IPS-18a (cell line): Measurements from ENCODE around the gene MVB12B.

ENCODE experiments used
- H3K27ac ChIP-seq: one replicate; pipeline ENCODE4 v1.5.1; 2013; ENCODE audit warnings: low read length
- H3K27me3 ChIP-seq: one replicate; pipeline ENCODE4 v1.6.1; 2013; ENCODE audit warnings: mild to moderate bottlenecking, low read length; ENCODE audit not compliant: control insufficient read depth, insufficient read depth
- H3K36me3 ChIP-seq: one replicate; pipeline ENCODE4 v1.6.1; 2013; ENCODE audit warnings: low read depth, low read length; ENCODE audit not compliant: control insufficient read depth
- H3K4me1 ChIP-seq: one replicate; pipeline ENCODE4 v1.6.1; 2013; ENCODE audit warnings: low read depth, low read length; ENCODE audit not compliant: control insufficient read depth
- H3K4me3 ChIP-seq: one replicate; pipeline ENCODE4 v1.5.1; 2013; ENCODE audit warnings: low read length
- H3K9ac ChIP-seq: one replicate; pipeline ENCODE4 v1.6.1; 2013; ENCODE audit warnings: mild to moderate bottlenecking, low read length, moderate library complexity
- H3K9me3 ChIP-seq: one replicate; pipeline ENCODE4 v1.6.1; 2013; ENCODE audit warnings: low read depth, low read length; ENCODE audit not compliant: control insufficient read depth

The MVB12B gene

GRCh38 chr9:126304971-126305320 is 21.7 kb upstream of the MVB12B start:
- Histone ChIP-seq H3K9ac (no peak overlapping the region), H3K27me3 (no peaks in the 10 kb centered on the region), H3K9me3 (no peaks in the 10 kb centered on the region), H3K36me3 (no peaks in the 10 kb centered on the region), H3K27ac (no peak overlapping the region), H3K4me1 (no peaks in the 10 kb centered on the region), H3K4me3 (no peak overlapping the region)

GRCh38 chr9:126306071-126306647 is 20.5 kb upstream of the MVB12B start:
- H3K27ac ChIP-seq: no peak overlapping the region
- no peak overlapping the region for H3K9ac ChIP-seq
- no peaks in the 10 kb centered on the region for H3K36me3 ChIP-seq
- H3K4me3 ChIP-seq: no peak overlapping the region
- H3K9me3 ChIP-seq: no peaks in the 10 kb centered on the region
- H3K27me3 ChIP-seq: no peaks in the 10 kb centered on the region
- H3K4me1 ChIP-seq: no peaks in the 10 kb centered on the region

- H3K27ac ChIP-seq: no peak overlapping the region
- no peaks in the 10 kb centered on the region for H3K4me1 ChIP-seq
- H3K9me3 ChIP-seq: no peaks in the 10 kb centered on the region
- H3K27me3 ChIP-seq: no peaks in the 10 kb centered on the region
- H3K36me3 ChIP-seq: no peaks in the 10 kb centered on the region
- H3K9ac ChIP-seq: no peak overlapping the region
- H3K4me3 ChIP-seq: no peak overlapping the region
These were observed 19.1 kb upstream of the MVB12B start for GRCh38 chr9:126307322-126308061.

GRCh38 chr9:126309427-126310189 is 17.0 kb upstream of the MVB12B start:
- H3K4me3 ChIP-seq: no peak overlapping the region
- H3K4me1 ChIP-seq: no peaks in the 10 kb centered on the region
- no peak overlapping the region for H3K9ac ChIP-seq
- no peak overlapping the region for H3K27ac ChIP-seq
- H3K36me3 ChIP-seq: no peaks in the 10 kb centered on the region
- no peaks in the 10 kb centered on the region for H3K9me3 ChIP-seq
- no peaks in the 10 kb centered on the region for H3K27me3 ChIP-seq

GRCh38 chr9:126312584-126313551 is 13.8 kb upstream of the MVB12B start:
- Histone ChIP-seq H3K27ac (no peak overlapping the region), H3K36me3 (no peaks in the 10 kb centered on the region), H3K27me3 (no peaks in the 10 kb centered on the region), H3K9me3 (no peaks in the 10 kb centered on the region), H3K9ac (no peak overlapping the region), H3K4me3 (no peak overlapping the region), H3K4me1 (no peaks in the 10 kb centered on the region)

- Histone ChIP-seq H3K9me3 (no peaks in the 10 kb centered on the region), H3K27ac (no peak overlapping the region), H3K36me3 (no peaks in the 10 kb centered on the region), H3K27me3 (no peaks in the 10 kb centered on the region), H3K4me3 (no peak overlapping the region), H3K4me1 (no peaks in the 10 kb centered on the region), H3K9ac (no peak overlapping the region)
These were observed 10.5 kb upstream of the MVB12B start for GRCh38 chr9:126316085-126316655.

GRCh38 chr9:126317513-126317912 is 9.1 kb upstream of the MVB12B start:
- Histone ChIP-seq H3K9me3 (no peaks in the 10 kb centered on the region), H3K9ac (no peak overlapping the region), H3K4me3 (no peak overlapping the region), H3K27ac (no peak overlapping the region), H3K27me3 (no peaks in the 10 kb centered on the region), H3K4me1 (no peaks in the 10 kb centered on the region), H3K36me3 (no peaks in the 10 kb centered on the region)

- no peaks in the 10 kb centered on the region for H3K27me3 ChIP-seq
- H3K4me3 ChIP-seq: no peak overlapping the region
- no peaks in the 10 kb centered on the region for H3K4me1 ChIP-seq
- no peaks in the 10 kb centered on the region for H3K36me3 ChIP-seq
- no peak overlapping the region for H3K27ac ChIP-seq
- peaks cover 4% of the 10 kb centered on the region for H3K9me3 ChIP-seq
- H3K9ac ChIP-seq: no peak overlapping the region
These were observed 7.8 kb upstream of the MVB12B start for GRCh38 chr9:126318858-126319257.

- H3K9me3 ChIP-seq: peaks cover 4% of the 10 kb centered on the region
- no peak overlapping the region for H3K4me3 ChIP-seq
- H3K27me3 ChIP-seq: no peaks in the 10 kb centered on the region
- H3K9ac ChIP-seq: no peak overlapping the region
- H3K27ac ChIP-seq: no peak overlapping the region
- no peaks in the 10 kb centered on the region for H3K36me3 ChIP-seq
- no peaks in the 10 kb centered on the region for H3K4me1 ChIP-seq
These were observed 7.0 kb upstream of the MVB12B start for GRCh38 chr9:126319671-126320070.

- no peaks in the 10 kb centered on the region for H3K27me3 ChIP-seq
- H3K4me3 ChIP-seq: no peak overlapping the region
- H3K36me3 ChIP-seq: no peaks in the 10 kb centered on the region
- peaks cover 4% of the 10 kb centered on the region for H3K9me3 ChIP-seq
- H3K9ac ChIP-seq: no peak overlapping the region
- no peaks in the 10 kb centered on the region for H3K4me1 ChIP-seq
- H3K27ac ChIP-seq: no peak overlapping the region
These were observed 6.3 kb upstream of the MVB12B start for GRCh38 chr9:126320158-126320922.
